Sciatic nerve (tissue), 2 donors: ENCODE results near the gene RELA. TPM values are rescaled to one million over a fixed set of nuclear protein-coding genes. Genes with fewer than 3 reads are reported as not detected.

Source experiments
- ATAC-seq: fragments of 200-7000 bp; cut with Tn5 transposase; one replicate; pipeline ENCODE4 v1.9.1; 2020; ENCODE audit warnings: mild to moderate bottlenecking, moderate library complexity
- DNase-seq: peaks from one replicate; pipeline ENCODE4 v3.0.0-alpha.2; 2020; ENCODE audit warnings: low spot score
- intact Hi-C: fragments of 100-400 bp; cut with DNase I; formaldehyde crosslinking; loops from one replicate; pipeline ENCODE4 v1.14.2; 2022
- total RNA-seq: library from RNA; stranded (reverse); fragmentation: NEBNext Ultra II Directional; extraction: Animal tissue kit (Norgen Biotek cat#: 25700); gene quantifications from one replicate; pipeline ENCODE4 v1.2.1, GENCODE V29; 2021
- donor health status: DM: no; HTN: no; CAD: no.
- donor health status: DM: no; HTN: no; CAD: no.

Gene RELA
- total RNA-seq, 1 donor from 2014 or later: 95.6 TPM

GRCh38 chr11:65619281-65619928 is 43.3 kb downstream of the RELA start:
- intact Hi-C loops: no loop called here
- no peak for DNase-seq
- ATAC-seq: no peak

- intact Hi-C loops: no loop called here
Measured at GRCh38 chr11:65618763-65619162, 44.0 kb downstream of the RELA start.

GRCh38 chr11:65617990-65618751 is 44.5 kb downstream of the RELA start:
- no peak for DNase-seq
- intact Hi-C loops: no loop called here
- no peak for ATAC-seq

More at GRCh38 chr11:65618763-65619162, 44.0 kb downstream of the RELA start:
- no peak for DNase-seq
- no peak for ATAC-seq

GRCh38 chr11:65617136-65617850 is 45.4 kb downstream of the RELA start:
- intact Hi-C loops: no loop called here
- DNase-seq (no peak), ATAC-seq (no peak)

GRCh38 chr11:65616575-65617001 is 46.1 kb downstream of the RELA start:
- DNase-seq (no peak), ATAC-seq (no peak)
- intact Hi-C loops: no loop called here

- no peak for DNase-seq
- ATAC-seq: no peak
- intact Hi-C loops: no loop called here
Measured at GRCh38 chr11:65615950-65616574, 46.7 kb downstream of the RELA start.

GRCh38 chr11:65615229-65615949 is 47.3 kb downstream of the RELA start, which contains the start of gene PCNX3:
TSS of gene PCNX3 (plus strand) at chr11:65615776. CDS start at chr11:65616312, 536 bp downstream.
- peak; percentile 100 for DNase-seq
- ATAC-seq: peak; percentile 89
- intact Hi-C loops: no loop called here

- DNase-seq: peak; percentile 78
- intact Hi-C loops: no loop called here
- no peak for ATAC-seq
Measured at GRCh38 chr11:65613091-65613928, 49.4 kb downstream of the RELA start.

- no peak for DNase-seq
- no peak for ATAC-seq
- intact Hi-C loops: no loop called here
Measured at GRCh38 chr11:65612691-65613090, 50.0 kb downstream of the RELA start.

GRCh38 chr11:65611758-65612603 is 50.7 kb downstream of the RELA start:
- intact Hi-C loops: no loop called here
- no peak for ATAC-seq
- DNase-seq: no peak

- DNase-seq: no peak
- no peak for ATAC-seq
- intact Hi-C loops: no loop called here
Measured at GRCh38 chr11:65611028-65611757, 51.5 kb downstream of the RELA start.

GRCh38 chr11:65610404-65610803 is 52.3 kb downstream of the RELA start:
- DNase-seq (no peak), ATAC-seq (no peak)
- intact Hi-C loops: no loop called here

GRCh38 chr11:65609665-65610064 is 53.1 kb downstream of the RELA start:
- DNase-seq: no peak
- ATAC-seq: no peak
- intact Hi-C loops: loop anchor here (5.0 kb wide), 1 partner anchor 37 kb away; the partner anchor contains the start of genes FAM89B and ZNRD2

- intact Hi-C loops: loop anchor here (5.0 kb wide), 1 partner anchor 37 kb away; the partner anchor contains the start of genes FAM89B and ZNRD2
Measured at GRCh38 chr11:65609229-65609628, 53.5 kb downstream of the RELA start.

GRCh38 chr11:65607614-65608426 is 54.9 kb downstream of the RELA start:
- ATAC-seq (no peak), DNase-seq (no peak)
- intact Hi-C loops: loop anchor here (5.0 kb wide), 1 partner anchor 36 kb away; the partner anchor contains the start of genes FAM89B and ZNRD2

More at GRCh38 chr11:65609229-65609628, 53.5 kb downstream of the RELA start:
- no peak for DNase-seq
- ATAC-seq: no peak
